HG03575 (cell line): ENCODE results near the gene SIAH1.
"Not testable (repeated sequence)": the region's sequence is repeated elsewhere in the genome, so short reads cannot be mapped to it uniquely, and the experiment has no call there.

Experiments
- ATAC-seq: cut with Tn5 transposase; IDR thresholded peaks from one replicate; pipeline ENCODE4 v1.9.1; 2021; ENCODE audit not compliant: unreplicated experiment, insufficient number of reproducible peaks, low FRiP score; ENCODE audit errors: extremely low read depth

The SIAH1 gene

GRCh38 chr16:48395375-48395774 is 10.2 kb upstream of the SIAH1 start:
- ATAC-seq = no peak

- no peak for ATAC-seq
Measured at GRCh38 chr16:48394355-48394703, 9.1 kb upstream of the SIAH1 start.

GRCh38 chr16:48393485-48394354 is 8.5 kb upstream of the SIAH1 start:
- ATAC-seq = no peak

- ATAC-seq = no peak
Measured at GRCh38 chr16:48392407-48392806, 7.2 kb upstream of the SIAH1 start.

- no peak for ATAC-seq
Measured at GRCh38 chr16:48386559-48387312, 1.5 kb upstream of the SIAH1 start.

DNA sequence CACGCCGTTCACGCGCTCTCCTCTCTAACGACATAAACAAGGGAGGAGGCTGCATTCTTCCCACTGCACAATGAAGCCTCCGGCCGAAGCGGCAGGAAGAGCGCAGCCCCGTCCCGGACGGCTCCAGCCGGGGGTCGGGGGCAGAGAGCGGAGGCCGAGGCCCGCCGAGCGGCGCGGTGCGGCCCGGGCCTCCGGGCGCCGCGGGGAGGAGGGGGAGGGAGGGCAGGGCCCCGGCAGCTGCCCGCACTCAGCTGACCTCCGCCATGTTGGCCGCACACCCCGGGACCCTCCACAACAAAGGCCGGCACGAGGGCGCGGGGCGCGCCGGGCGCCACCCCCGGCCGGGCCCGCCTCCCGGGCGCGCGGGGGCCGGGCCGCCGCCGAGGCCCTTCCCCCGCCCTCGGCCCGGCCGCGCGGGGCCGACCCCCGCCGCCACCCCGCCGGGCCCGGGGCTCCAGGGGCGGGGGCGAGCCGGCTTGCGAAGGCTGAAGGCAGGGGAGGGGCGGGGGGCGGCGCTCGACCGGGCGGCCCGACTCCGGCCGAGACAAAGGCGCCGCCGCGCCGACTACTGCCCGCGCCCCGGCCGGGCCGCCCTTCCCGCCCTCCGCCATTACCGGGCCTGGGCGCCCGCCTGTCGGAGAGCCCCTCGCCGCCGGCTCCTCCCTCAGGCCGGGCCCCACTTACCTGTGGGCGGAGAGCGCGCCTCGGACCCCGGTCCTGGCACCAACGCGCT is 527 bp downstream of the SIAH1 start:
- no peak for ATAC-seq

GRCh38 chr16:48383877-48384519 is 1.2 kb downstream of the SIAH1 start:
- ATAC-seq = no peak

- ATAC-seq = no peak
Measured at GRCh38 chr16:48383009-48383876, 2.0 kb downstream of the SIAH1 start.

DNA sequence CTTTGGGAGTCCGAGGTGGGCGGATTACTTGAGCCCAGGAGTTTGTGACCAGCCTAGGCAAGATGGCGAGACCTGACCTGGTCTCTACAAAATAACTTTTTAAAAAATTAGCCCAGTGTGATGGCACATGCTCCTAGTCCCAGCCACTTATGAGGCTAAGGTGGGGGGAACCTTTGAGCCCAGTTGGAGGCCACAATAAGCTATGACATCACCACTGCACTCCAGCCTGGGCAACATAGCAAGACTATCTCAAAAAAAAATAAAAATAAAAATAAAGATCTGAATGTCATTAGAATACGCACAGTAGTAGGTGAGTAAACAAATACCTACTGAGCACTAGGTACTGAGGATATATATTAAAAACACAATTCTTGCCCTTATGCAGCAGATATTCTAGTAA is 3.1 kb downstream of the SIAH1 start:
- ATAC-seq = no peak

DNA sequence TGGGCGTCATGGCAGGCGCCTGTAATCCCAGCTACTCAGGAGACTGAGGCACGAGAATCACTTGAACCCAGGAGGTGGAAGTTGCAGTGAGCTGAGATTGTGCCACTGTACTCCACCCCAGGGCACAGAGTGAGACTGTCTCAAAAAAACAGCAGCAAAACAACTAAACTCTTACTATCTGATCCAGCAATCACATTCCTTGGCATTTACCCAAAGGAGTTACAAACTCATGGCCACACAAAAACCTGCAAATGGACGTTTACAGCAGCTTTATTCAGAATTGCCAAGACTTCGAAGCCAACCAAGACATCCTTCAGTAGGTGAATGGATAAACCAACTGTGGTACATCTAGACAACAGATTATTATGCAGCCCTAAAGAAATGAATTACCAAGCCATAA is 4.0 kb downstream of the SIAH1 start:
- ATAC-seq = no peak

GRCh38 chr16:48378836-48379235 is 6.4 kb downstream of the SIAH1 start:
- ATAC-seq = no peak

- ATAC-seq = no peak
Measured at GRCh38 chr16:48378276-48378675, 6.9 kb downstream of the SIAH1 start.

DNA sequence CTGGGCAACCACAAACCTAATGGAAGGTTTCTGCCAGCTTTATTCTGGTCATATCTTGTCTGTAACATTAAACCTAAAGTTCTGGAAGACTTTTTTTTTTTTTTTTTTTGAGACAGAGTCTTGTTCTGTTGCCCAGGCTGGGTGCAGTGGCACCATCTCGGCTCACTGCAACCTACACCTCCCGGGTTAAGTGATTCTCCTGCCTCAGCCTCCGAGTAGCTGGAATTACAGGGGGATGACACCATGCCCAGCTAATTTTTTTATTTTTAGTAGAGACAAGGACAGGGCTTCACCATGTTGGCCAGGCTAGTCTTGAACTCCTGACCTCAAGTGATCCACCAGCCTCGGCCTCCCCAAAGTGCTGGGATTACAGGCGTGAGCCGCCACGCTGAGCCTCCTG is 7.9 kb downstream of the SIAH1 start:
- ATAC-seq = not testable (repeated sequence)

GRCh38 chr16:48374255-48374654 is 11.0 kb downstream of the SIAH1 start:
- ATAC-seq = no peak

- ATAC-seq = no peak
Measured at GRCh38 chr16:48373258-48374029, 11.8 kb downstream of the SIAH1 start.

GRCh38 chr16:48372744-48373143 is 12.5 kb downstream of the SIAH1 start:
- no peak for ATAC-seq

DNA sequence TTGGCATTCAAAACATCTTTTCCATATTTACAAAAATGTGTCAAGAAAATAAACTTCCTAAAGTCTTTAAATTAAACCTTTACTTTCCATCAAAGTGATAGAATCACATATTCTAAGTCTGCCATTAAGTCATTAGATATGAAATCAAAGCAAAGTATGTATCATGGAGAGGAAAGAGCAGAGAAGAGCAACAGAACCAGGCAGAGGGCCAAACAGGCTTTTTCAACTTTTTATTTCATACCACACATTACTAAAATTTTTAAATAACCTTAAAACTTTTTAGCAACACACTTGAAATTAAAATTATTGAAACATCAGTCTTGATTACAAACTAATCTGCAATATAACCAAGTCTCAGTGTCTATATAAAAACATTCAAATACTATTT is 13.8 kb downstream of the SIAH1 start:
- no peak for ATAC-seq
